Activated CD8-positive, alpha-beta T cell treated with anti-CD3 and anti-CD28 coated beads for 36 hours (primary cell): Measurements from ENCODE around the gene FSTL3. TPM values are rescaled to one million over a fixed set of nuclear protein-coding genes. Genes with fewer than 3 reads are reported as not detected.

Experiments used
- ATAC-seq: fragments of 200-7000 bp; cut with Tn5 transposase; one replicate; pipeline ENCODE4 v1.10.0; 2021; ENCODE audit warnings: mild to moderate bottlenecking, moderate library complexity
- CTCF ChIA-PET: fragments of 350-600 bp; sonication (Branson Sonifier 250); formaldehyde crosslinking; loops from one replicate; lab custom pipeline; 2021; ENCODE audit warnings: antibody characterized with exemption; lab: Charles Lee
- POLR2A ChIA-PET: fragments of 350-600 bp; sonication (Branson Sonifier 250); formaldehyde crosslinking; loops from one replicate; lab custom pipeline; 2021; ENCODE audit warnings: antibody characterized with exemption; lab: Charles Lee
- DNase-seq: peaks from one replicate; pipeline ENCODE4 v3.0.0-alpha.2; 2020
- H3K27ac Mint-ChIP-seq: one replicate; pipeline ENCODE4 v1.8.0; 2021; ENCODE audit warnings: mild to moderate bottlenecking, mixed read lengths
- H3K27me3 Mint-ChIP-seq: one replicate; pipeline ENCODE4 v1.8.0; 2021; ENCODE audit warnings: mixed read lengths
- H3K36me3 Mint-ChIP-seq: one replicate; pipeline ENCODE4 v1.8.0; 2021; ENCODE audit warnings: low read depth, mixed read lengths
- H3K4me1 Mint-ChIP-seq: one replicate; pipeline ENCODE4 v1.8.0; 2021; ENCODE audit warnings: low read depth, mixed read lengths
- H3K4me3 Mint-ChIP-seq: one replicate; pipeline ENCODE4 v1.8.0; 2021; ENCODE audit warnings: mild to moderate bottlenecking, moderate library complexity, mixed read lengths
- H3K9me3 Mint-ChIP-seq: one replicate; pipeline ENCODE4 v1.8.0; 2021; ENCODE audit warnings: mixed read lengths
- intact Hi-C: fragments of 100-400 bp; cut with micrococcal nuclease; formaldehyde crosslinking; loops from one replicate; pipeline ENCODE4 v1.10.0; 2022
- total RNA-seq, 2 experiments: library from RNA; stranded (reverse); gene quantifications; one replicate each; pipeline ENCODE4 v1.2.3, GENCODE V29; 2021
- TF ChIP-seq, protein P1 (sequence below): fragments of 200-600 bp; IDR thresholded peaks from one replicate; pipeline ENCODE4 v1.8.0; 2022; ENCODE audit warnings: antibody characterized with exemption, mild to moderate bottlenecking

The FSTL3 gene
- total RNA-seq, 2 experiments from 2014 or later: 12.3 TPM

DNA sequence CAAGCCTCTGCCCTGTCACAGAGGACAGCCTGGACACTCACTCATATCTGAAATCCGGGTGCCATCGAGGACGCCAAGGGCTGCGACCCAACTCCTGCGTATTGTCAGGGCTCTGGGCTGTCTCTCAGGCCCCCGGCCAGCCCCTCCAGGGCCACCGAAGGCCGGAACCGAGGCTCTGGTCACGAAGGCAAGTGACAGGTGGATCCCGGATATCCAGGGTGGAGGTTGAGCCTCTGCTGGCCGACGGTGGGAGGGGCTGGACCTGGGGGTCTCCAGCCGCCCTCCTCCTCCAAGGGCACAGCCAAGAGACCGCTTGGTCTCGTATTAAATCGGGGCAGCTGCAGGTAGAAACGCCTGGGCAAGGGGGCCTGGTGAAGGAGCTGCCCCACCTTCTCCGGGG is 18.6 kb upstream of the FSTL3 start:
- intact Hi-C loops: no loop called here
- Mint-ChIP-seq H3K4me1 (peaks cover 42% of the 10 kb centered on the region), H3K27me3 (no peaks in the 10 kb centered on the region), H3K27ac (no peak overlapping the region), H3K36me3 (peaks cover 47% of the 10 kb centered on the region), H3K9me3 (no peaks in the 10 kb centered on the region), H3K4me3 (no peak overlapping the region)
- DNase-seq (no peak), ATAC-seq (no peak)
- TF ChIP-seq, protein P1, sequence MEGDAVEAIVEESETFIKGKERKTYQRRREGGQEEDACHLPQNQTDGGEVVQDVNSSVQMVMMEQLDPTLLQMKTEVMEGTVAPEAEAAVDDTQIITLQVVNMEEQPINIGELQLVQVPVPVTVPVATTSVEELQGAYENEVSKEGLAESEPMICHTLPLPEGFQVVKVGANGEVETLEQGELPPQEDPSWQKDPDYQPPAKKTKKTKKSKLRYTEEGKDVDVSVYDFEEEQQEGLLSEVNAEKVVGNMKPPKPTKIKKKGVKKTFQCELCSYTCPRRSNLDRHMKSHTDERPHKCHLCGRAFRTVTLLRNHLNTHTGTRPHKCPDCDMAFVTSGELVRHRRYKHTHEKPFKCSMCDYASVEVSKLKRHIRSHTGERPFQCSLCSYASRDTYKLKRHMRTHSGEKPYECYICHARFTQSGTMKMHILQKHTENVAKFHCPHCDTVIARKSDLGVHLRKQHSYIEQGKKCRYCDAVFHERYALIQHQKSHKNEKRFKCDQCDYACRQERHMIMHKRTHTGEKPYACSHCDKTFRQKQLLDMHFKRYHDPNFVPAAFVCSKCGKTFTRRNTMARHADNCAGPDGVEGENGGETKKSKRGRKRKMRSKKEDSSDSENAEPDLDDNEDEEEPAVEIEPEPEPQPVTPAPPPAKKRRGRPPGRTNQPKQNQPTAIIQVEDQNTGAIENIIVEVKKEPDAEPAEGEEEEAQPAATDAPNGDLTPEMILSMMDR: no peak
- POLR2A ChIA-PET: interaction anchor here (1.8 kb wide), 1 partner anchor 23 kb away, joined by 7 read pairs; no protein-coding TSS in a partner anchor
- CTCF ChIA-PET: no interaction called here

- H3K4me3 Mint-ChIP-seq: no peak overlapping the region
- ATAC-seq (no peak), DNase-seq (no peak)
- TF ChIP-seq, protein P1: no peak
- CTCF ChIA-PET: no interaction called here
- peaks cover 47% of the 10 kb centered on the region for H3K36me3 Mint-ChIP-seq
- peaks cover 42% of the 10 kb centered on the region for H3K4me1 Mint-ChIP-seq
- no peaks in the 10 kb centered on the region for H3K9me3 Mint-ChIP-seq
- POLR2A ChIA-PET: interaction anchor here (1.2 kb wide), 1 partner anchor 26 kb away, joined by 4 read pairs; no protein-coding TSS in a partner anchor
- H3K27me3 Mint-ChIP-seq: no peaks in the 10 kb centered on the region
- intact Hi-C loops: no loop called here
- H3K27ac Mint-ChIP-seq: peak overlapping the region; percentile 25
Observed at GRCh38 chr19:658059-658839, 17.9 kb upstream of the FSTL3 start.

GRCh38 chr19:658916-659839 is 17.0 kb upstream of the FSTL3 start:
- Mint-ChIP-seq H3K27ac (peak overlapping the region; percentile 93), H3K4me1 (peaks cover 42% of the 10 kb centered on the region), H3K27me3 (no peaks in the 10 kb centered on the region), H3K36me3 (peaks cover 45% of the 10 kb centered on the region), H3K4me3 (peak overlapping the region; percentile 95), H3K9me3 (no peaks in the 10 kb centered on the region)
- ChIA-PET POLR2A (interaction anchor here (1.2 to 2.4 kb wide), 3 partner anchors 12 to 82 kb away, joined by 3 to 6 read pairs (median 4); no protein-coding TSS in a partner anchor), CTCF (interaction anchor here (1.2 kb wide), 1 partner anchor 70 kb away, joined by 3 read pairs; no protein-coding TSS in a partner anchor)
- TF ChIP-seq, protein P1: no peak
- intact Hi-C loops: no loop called here
- DNase-seq (peak; percentile 47), ATAC-seq (no peak)

DNA sequence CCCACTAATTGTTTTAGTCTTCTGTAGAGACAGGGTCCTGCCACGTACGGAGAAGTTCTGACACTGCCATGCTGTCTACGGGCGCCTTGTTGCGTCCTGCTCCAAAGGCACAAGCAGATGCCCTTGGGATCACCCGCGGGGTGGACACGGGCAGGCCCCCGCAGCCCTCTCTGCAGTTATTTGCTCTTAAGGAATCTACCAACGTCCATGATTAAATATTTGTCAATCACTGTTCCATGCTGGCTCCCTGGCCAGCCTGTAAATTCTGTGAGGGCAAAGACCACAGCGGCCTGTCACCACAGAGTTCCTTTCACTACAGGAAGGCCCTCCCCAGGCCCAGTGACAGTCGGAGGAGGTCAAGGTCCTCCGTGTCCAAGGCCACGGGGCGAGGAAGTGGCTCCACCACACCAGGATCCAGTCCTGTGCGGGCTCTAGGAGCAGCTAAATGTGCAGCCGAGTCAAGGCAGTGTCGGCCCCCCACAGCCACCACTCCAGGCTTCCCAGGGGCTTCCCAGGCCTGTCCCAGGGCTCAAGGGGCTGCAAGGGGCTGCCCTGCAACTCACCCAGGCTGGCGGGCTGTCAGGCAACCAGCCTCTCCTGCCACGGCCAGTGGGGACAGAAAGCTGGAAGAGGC is 15.3 kb upstream of the FSTL3 start:
- peaks cover 33% of the 10 kb centered on the region for H3K36me3 Mint-ChIP-seq
- no peak for DNase-seq
- H3K27ac Mint-ChIP-seq: peak overlapping the region; percentile 93
- TF ChIP-seq, protein P1: no peak
- ChIA-PET CTCF (interaction anchor here (0.7 to 1.3 kb wide), 6 partner anchors 19 to 77 kb away, joined by 3 to 4 read pairs (median 4); partner anchors contain the start of gene POLRMT), POLR2A (interaction anchor here (0.6 to 2.4 kb wide), 12 partner anchors 9 to 138 kb away, joined by 3 to 6 read pairs (median 4); partner anchors contain the start of genes POLRMT and PTBP1)
- no peaks in the 10 kb centered on the region for H3K27me3 Mint-ChIP-seq
- no peak for ATAC-seq
- H3K4me1 Mint-ChIP-seq: peaks cover 33% of the 10 kb centered on the region
- H3K4me3 Mint-ChIP-seq: peak overlapping the region; percentile 95
- H3K9me3 Mint-ChIP-seq: no peaks in the 10 kb centered on the region
- intact Hi-C loops: no loop called here
